ENCODE data around the gene TTYH3.

Gene TTYH3

GRCh38 chr7:2655870-2656614 is 24.3 kb downstream of the TTYH3 start:
- no peaks in the 10 kb centered on the region for H3K4me1 Mint-ChIP-seq (ENCODE audit: low read depth)
- peaks cover 3% of the 10 kb centered on the region for H3K36me3 Mint-ChIP-seq
- no peaks in the 10 kb centered on the region for H3K9me3 Mint-ChIP-seq (ENCODE audit: low read depth)
- H3K4me3 Mint-ChIP-seq: no peak overlapping the region
- H3K27me3 Mint-ChIP-seq: no peaks in the 10 kb centered on the region
- no peak overlapping the region for H3K27ac Mint-ChIP-seq

GRCh38 chr7:2657208-2657607 is 25.4 kb downstream of the TTYH3 start:
- Mint-ChIP-seq H3K4me1 (ENCODE audit: low read depth) (no peaks in the 10 kb centered on the region), H3K9me3 (ENCODE audit: low read depth) (no peaks in the 10 kb centered on the region), H3K4me3 (no peak overlapping the region), H3K27ac (no peak overlapping the region), H3K36me3 (peaks cover 3% of the 10 kb centered on the region), H3K27me3 (no peaks in the 10 kb centered on the region)

GRCh38 chr7:2657920-2658671 is 26.3 kb downstream of the TTYH3 start:
- no peak overlapping the region for H3K27ac Mint-ChIP-seq
- H3K4me3 Mint-ChIP-seq: no peak overlapping the region
- H3K36me3 Mint-ChIP-seq: peaks cover 3% of the 10 kb centered on the region
- H3K9me3 Mint-ChIP-seq (ENCODE audit: low read depth): no peaks in the 10 kb centered on the region
- H3K4me1 Mint-ChIP-seq (ENCODE audit: low read depth): no peaks in the 10 kb centered on the region
- H3K27me3 Mint-ChIP-seq: no peaks in the 10 kb centered on the region

GRCh38 chr7:2658941-2659340 is 27.2 kb downstream of the TTYH3 start:
- no peaks in the 10 kb centered on the region for H3K4me1 Mint-ChIP-seq (ENCODE audit: low read depth)
- H3K36me3 Mint-ChIP-seq: peaks cover 3% of the 10 kb centered on the region
- no peak overlapping the region for H3K27ac Mint-ChIP-seq
- H3K27me3 Mint-ChIP-seq: no peaks in the 10 kb centered on the region
- no peak overlapping the region for H3K4me3 Mint-ChIP-seq
- no peaks in the 10 kb centered on the region for H3K9me3 Mint-ChIP-seq (ENCODE audit: low read depth)

- H3K27ac Mint-ChIP-seq: no peak overlapping the region
- no peaks in the 10 kb centered on the region for H3K27me3 Mint-ChIP-seq
- H3K4me3 Mint-ChIP-seq: no peak overlapping the region
- no peaks in the 10 kb centered on the region for H3K4me1 Mint-ChIP-seq (ENCODE audit: low read depth)
- peaks cover 3% of the 10 kb centered on the region for H3K36me3 Mint-ChIP-seq
- no peaks in the 10 kb centered on the region for H3K9me3 Mint-ChIP-seq (ENCODE audit: low read depth)
Observed at GRCh38 chr7:2659556-2660358, 28.0 kb downstream of the TTYH3 start.

GRCh38 chr7:2660359-2661095 is 28.7 kb downstream of the TTYH3 start:
- Mint-ChIP-seq H3K27me3 (no peaks in the 10 kb centered on the region), H3K9me3 (ENCODE audit: low read depth) (no peaks in the 10 kb centered on the region), H3K4me1 (ENCODE audit: low read depth) (no peaks in the 10 kb centered on the region), H3K27ac (no peak overlapping the region), H3K4me3 (no peak overlapping the region), H3K36me3 (peaks cover 3% of the 10 kb centered on the region)

GRCh38 chr7:2661096-2661449 is 29.3 kb downstream of the TTYH3 start:
- Mint-ChIP-seq H3K27ac (no peak overlapping the region), H3K4me3 (no peak overlapping the region), H3K36me3 (peaks cover 3% of the 10 kb centered on the region), H3K9me3 (ENCODE audit: low read depth) (no peaks in the 10 kb centered on the region), H3K4me1 (ENCODE audit: low read depth) (no peaks in the 10 kb centered on the region), H3K27me3 (no peaks in the 10 kb centered on the region)

GRCh38 chr7:2661602-2662272 is 30.0 kb downstream of the TTYH3 start:
- Mint-ChIP-seq H3K4me3 (no peak overlapping the region), H3K4me1 (ENCODE audit: low read depth) (no peaks in the 10 kb centered on the region), H3K27ac (no peak overlapping the region), H3K9me3 (ENCODE audit: low read depth) (no peaks in the 10 kb centered on the region), H3K27me3 (no peaks in the 10 kb centered on the region), H3K36me3 (peaks cover 3% of the 10 kb centered on the region)

GRCh38 chr7:2662273-2663120 is 30.7 kb downstream of the TTYH3 start:
- Mint-ChIP-seq H3K9me3 (ENCODE audit: low read depth) (no peaks in the 10 kb centered on the region), H3K36me3 (no peaks in the 10 kb centered on the region), H3K4me3 (no peak overlapping the region), H3K4me1 (ENCODE audit: low read depth) (no peaks in the 10 kb centered on the region), H3K27ac (no peak overlapping the region), H3K27me3 (no peaks in the 10 kb centered on the region)

GRCh38 chr7:2663121-2663886 is 31.5 kb downstream of the TTYH3 start:
- Mint-ChIP-seq H3K27me3 (peaks cover 2% of the 10 kb centered on the region), H3K9me3 (ENCODE audit: low read depth) (no peaks in the 10 kb centered on the region), H3K36me3 (no peaks in the 10 kb centered on the region), H3K4me1 (ENCODE audit: low read depth) (no peaks in the 10 kb centered on the region), H3K4me3 (no peak overlapping the region), H3K27ac (no peak overlapping the region)

- H3K36me3 Mint-ChIP-seq: no peaks in the 10 kb centered on the region
- no peaks in the 10 kb centered on the region for H3K4me1 Mint-ChIP-seq (ENCODE audit: low read depth)
- peaks cover 4% of the 10 kb centered on the region for H3K27me3 Mint-ChIP-seq
- no peak overlapping the region for H3K4me3 Mint-ChIP-seq
- H3K9me3 Mint-ChIP-seq (ENCODE audit: low read depth): no peaks in the 10 kb centered on the region
- H3K27ac Mint-ChIP-seq: no peak overlapping the region
Observed at GRCh38 chr7:2663960-2664359, 32.2 kb downstream of the TTYH3 start.

GRCh38 chr7:2665359-2665791 is 33.6 kb downstream of the TTYH3 start:
- H3K27me3 Mint-ChIP-seq: peaks cover 7% of the 10 kb centered on the region
- no peak overlapping the region for H3K4me3 Mint-ChIP-seq
- H3K36me3 Mint-ChIP-seq: no peaks in the 10 kb centered on the region
- no peak overlapping the region for H3K27ac Mint-ChIP-seq
- no peaks in the 10 kb centered on the region for H3K9me3 Mint-ChIP-seq (ENCODE audit: low read depth)
- H3K4me1 Mint-ChIP-seq (ENCODE audit: low read depth): peaks cover 3% of the 10 kb centered on the region

GRCh38 chr7:2666155-2666554 is 34.4 kb downstream of the TTYH3 start:
- Mint-ChIP-seq H3K4me1 (ENCODE audit: low read depth) (peaks cover 6% of the 10 kb centered on the region), H3K27me3 (peaks cover 7% of the 10 kb centered on the region), H3K4me3 (no peak overlapping the region), H3K36me3 (no peaks in the 10 kb centered on the region), H3K27ac (no peak overlapping the region), H3K9me3 (ENCODE audit: low read depth) (no peaks in the 10 kb centered on the region)
